IPS-20b (cell line): Measurements from ENCODE around the gene FBXL16.

Source experiments
- H3K27ac ChIP-seq: one replicate; pipeline ENCODE4 v1.5.1; 2013; ENCODE audit warnings: low read length
- H3K27me3 ChIP-seq: 2 replicates; pipeline ENCODE4 v1.6.1; 2013; ENCODE audit warnings: mild to moderate bottlenecking, low read length, inconsistent platforms; ENCODE audit not compliant: insufficient read depth
- H3K36me3 ChIP-seq: 2 replicates; pipeline ENCODE4 v1.6.1; 2013; ENCODE audit warnings: low read depth, mild to moderate bottlenecking, inconsistent platforms, low read length, moderate library complexity; ENCODE audit not compliant: insufficient read depth
- H3K4me1 ChIP-seq: 2 replicates; pipeline ENCODE4 v1.6.1; 2013; ENCODE audit warnings: mild to moderate bottlenecking, control low read depth, inconsistent platforms, low read length, moderate library complexity; ENCODE audit not compliant: insufficient read depth
- H3K4me3 ChIP-seq: 2 replicates; pipeline ENCODE4 v1.5.1; 2013; ENCODE audit warnings: mild to moderate bottlenecking, low read length, inconsistent platforms
- H3K9ac ChIP-seq: 2 replicates; pipeline ENCODE4 v1.6.1; 2013; ENCODE audit warnings: low read depth, mild to moderate bottlenecking, inconsistent platforms, low read length, moderate library complexity
- H3K9me3 ChIP-seq: 2 replicates; pipeline ENCODE4 v1.6.1; 2013; ENCODE audit warnings: mild to moderate bottlenecking, low read depth, low read length, inconsistent platforms; ENCODE audit not compliant: insufficient read depth

FBXL16 gene

DNA sequence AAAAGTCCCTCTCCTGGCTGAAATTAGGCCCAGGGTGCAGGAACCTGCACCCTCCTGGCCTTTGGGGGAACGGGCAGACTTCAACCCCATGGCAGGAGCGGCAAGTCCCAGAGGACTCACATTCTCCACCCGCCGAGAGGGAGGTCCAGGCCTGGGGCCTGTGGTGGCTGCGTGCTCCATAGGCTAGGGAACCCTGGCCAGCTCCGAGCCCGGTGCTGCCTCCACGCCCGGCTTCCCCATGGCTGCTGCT, 20.5 kb upstream of the FBXL16 start:
- Histone ChIP-seq H3K4me3 (peak overlapping the region; percentile 60; the same call in 1 of the 2 replicates), H3K4me1 (no peaks in the 10 kb centered on the region), H3K36me3 (no peaks in the 10 kb centered on the region), H3K9me3 (no peaks in the 10 kb centered on the region), H3K27me3 (peaks cover 25% of the 10 kb centered on the region), H3K27ac (no peak overlapping the region), H3K9ac (no peak overlapping the region)

DNA sequence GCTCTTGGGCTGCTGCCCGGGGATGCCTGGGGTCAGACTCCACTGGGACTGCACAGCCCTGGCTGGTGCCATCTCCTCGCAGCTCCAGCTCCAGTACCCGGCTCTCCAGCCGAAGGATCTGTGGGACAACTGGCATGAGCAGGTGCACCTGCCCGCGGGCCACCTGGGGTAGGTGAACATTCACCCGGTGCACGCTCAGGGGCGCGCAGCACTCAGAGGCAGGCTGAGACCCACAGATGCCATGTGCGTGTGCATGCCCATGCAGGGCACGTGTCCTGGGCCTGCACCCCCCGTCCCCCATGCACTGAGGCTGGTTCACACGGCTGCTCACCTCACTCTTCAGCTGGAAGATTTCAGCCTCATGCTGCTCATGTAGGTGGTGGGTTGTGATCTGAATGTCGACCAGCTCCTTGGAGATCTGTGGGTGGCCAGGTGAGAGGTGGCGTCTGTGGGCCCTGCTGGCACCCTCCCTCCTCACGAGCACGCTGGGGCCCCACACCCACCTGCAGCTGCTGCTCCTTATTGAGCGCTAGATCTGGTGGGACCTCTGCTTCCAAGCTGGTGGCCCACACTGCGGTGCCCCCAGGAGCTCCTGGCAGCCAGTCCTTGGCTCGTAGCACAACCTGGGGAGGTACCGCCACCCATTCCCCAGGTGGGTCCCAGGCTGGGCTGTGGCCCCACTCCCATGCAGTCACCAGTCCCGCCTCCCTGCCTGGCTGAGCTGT, 20.0 kb upstream of the FBXL16 start:
- no peak overlapping the region for H3K27ac ChIP-seq
- no peak overlapping the region for H3K9ac ChIP-seq
- no peak overlapping the region for H3K4me3 ChIP-seq

DNA sequence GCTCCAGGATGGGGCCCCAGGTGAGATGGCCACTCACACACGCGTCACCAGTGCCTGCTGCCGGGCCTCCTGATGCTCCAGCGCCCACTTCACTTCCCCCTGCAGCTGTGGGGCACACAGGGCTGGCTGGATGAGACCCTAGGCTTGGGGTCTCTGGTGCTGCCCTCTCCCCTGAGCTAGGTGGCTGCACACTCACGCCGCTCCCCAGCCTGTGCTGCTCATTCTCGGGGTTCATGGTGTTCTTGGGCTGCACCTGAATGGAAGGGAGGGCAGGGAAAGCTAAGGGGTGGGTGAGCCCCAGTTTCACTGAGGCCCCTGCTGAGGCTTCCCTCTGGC, 19.4 kb upstream of the FBXL16 start:
- no peak overlapping the region for H3K9ac ChIP-seq
- no peak overlapping the region for H3K27ac ChIP-seq

More for the DNA sequence above, 20.0 kb upstream of the FBXL16 start:
- H3K36me3 ChIP-seq = no peaks in the 10 kb centered on the region
- H3K4me1 ChIP-seq = no peaks in the 10 kb centered on the region
- peaks cover 25% of the 10 kb centered on the region for H3K27me3 ChIP-seq
- no peaks in the 10 kb centered on the region for H3K9me3 ChIP-seq

DNA sequence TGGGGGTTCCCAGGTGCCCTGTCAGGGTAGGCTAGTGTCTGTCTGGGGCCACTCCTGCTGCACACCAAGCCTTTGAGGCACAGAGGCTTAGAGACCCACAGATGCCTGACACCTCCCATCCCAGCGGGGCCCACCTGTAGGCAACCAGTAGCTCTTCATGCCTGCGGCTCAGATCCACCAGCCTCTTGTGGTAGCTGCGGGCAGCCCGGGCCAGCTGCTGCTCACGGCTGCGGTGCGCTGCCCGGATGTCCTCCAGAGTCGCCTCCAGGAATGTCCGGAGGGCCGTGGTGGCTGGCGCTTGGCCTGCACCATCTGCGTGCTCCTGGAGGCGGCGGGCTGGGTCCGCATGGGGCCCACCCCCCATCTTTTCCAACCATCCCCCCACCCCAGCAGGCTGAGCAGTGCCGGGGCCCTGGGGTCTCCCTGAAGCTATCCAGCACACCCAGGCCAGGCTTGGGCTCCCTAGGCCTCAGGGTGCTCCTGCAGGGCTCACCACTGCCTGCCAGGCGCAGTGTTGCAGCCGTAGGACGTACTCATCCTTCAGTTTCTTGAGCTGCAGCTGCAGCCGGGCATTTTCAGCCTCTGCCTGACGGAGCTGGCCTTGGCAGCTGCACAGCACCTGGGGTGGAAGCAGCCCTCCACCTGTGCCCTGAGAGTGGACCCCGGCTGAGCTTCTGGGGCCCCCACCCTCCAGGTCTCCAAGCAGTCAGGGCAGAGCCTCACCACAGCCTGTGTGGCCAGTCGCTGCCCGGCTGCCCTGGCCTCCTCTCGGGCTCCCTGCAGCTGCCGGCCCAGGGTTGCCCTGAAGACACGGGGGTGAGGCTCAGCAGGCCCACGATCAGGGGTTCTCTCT, 18.8 kb upstream of the FBXL16 start:
- Histone ChIP-seq H3K4me1 (no peaks in the 10 kb centered on the region), H3K9ac (no peak overlapping the region), H3K9me3 (no peaks in the 10 kb centered on the region), H3K4me3 (no peak overlapping the region), H3K27me3 (peaks cover 28% of the 10 kb centered on the region), H3K27ac (no peak overlapping the region), H3K36me3 (no peaks in the 10 kb centered on the region)

More for the DNA sequence above, 19.4 kb upstream of the FBXL16 start:
- Histone ChIP-seq H3K4me1 (no peaks in the 10 kb centered on the region), H3K9me3 (no peaks in the 10 kb centered on the region), H3K4me3 (no peak overlapping the region), H3K27me3 (peaks cover 25% of the 10 kb centered on the region), H3K36me3 (no peaks in the 10 kb centered on the region)

- H3K4me3 ChIP-seq = no peak overlapping the region
- no peak overlapping the region for H3K27ac ChIP-seq
Observed at GRCh38 chr16:723695-724094, 18.1 kb upstream of the FBXL16 start.

GRCh38 chr16:722835-723633, 17.4 kb upstream of the FBXL16 start:
- Histone ChIP-seq H3K4me3 (no peak overlapping the region), H3K36me3 (no peaks in the 10 kb centered on the region), H3K9me3 (no peaks in the 10 kb centered on the region), H3K4me1 (no peaks in the 10 kb centered on the region), H3K9ac (no peak overlapping the region), H3K27me3 (peaks cover 42% of the 10 kb centered on the region), H3K27ac (no peak overlapping the region)

More at GRCh38 chr16:723695-724094, 18.1 kb upstream of the FBXL16 start:
- Histone ChIP-seq H3K9me3 (no peaks in the 10 kb centered on the region), H3K9ac (no peak overlapping the region), H3K27me3 (peaks cover 35% of the 10 kb centered on the region), H3K4me1 (no peaks in the 10 kb centered on the region), H3K36me3 (no peaks in the 10 kb centered on the region)

DNA sequence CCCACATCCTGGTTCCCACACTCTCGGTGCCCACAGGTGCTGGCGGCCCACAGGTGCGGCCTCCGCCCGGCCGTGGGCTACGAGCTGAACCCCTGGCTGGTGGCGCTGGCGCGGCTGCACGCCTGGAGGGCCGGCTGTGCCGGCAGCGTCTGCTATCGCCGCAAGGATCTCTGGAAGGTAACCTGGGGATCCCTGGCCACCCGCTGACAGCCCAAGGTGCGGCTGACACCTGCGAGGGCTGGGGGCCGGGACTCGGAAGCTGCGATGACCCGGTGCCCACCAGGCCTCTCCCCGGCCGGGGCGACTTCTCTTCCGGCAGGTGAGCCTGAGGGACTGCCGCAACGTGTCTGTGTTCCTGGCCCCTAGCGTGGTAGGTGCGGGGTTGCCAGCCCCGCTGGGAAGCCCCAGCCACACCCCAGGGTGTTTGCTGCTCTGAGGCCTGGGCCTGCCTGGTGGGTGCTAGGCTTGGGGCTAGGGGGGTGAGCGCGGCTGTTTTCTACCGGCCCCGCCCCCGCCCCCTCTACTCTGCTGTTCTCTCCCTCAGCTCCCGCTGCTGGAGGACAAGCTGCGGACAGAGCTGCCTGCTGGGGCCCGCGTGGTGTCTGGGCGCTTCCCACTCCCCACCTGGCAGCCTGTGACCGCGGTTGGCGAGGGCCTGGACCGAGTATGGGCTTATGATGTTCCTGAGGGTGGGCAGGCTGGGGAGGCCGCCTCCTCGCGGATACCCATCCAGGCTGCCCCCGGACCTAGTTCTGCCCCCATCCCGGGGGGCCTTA, 16.4 kb upstream of the FBXL16 start:
- no peaks in the 10 kb centered on the region for H3K9me3 ChIP-seq
- no peaks in the 10 kb centered on the region for H3K4me1 ChIP-seq
- H3K9ac ChIP-seq = no peak overlapping the region
- H3K27ac ChIP-seq = no peak overlapping the region
- no peaks in the 10 kb centered on the region for H3K36me3 ChIP-seq
- no peak overlapping the region; the same call in 1 of the 2 replicates for H3K4me3 ChIP-seq
- peaks cover 44% of the 10 kb centered on the region for H3K27me3 ChIP-seq

- no peaks in the 10 kb centered on the region for H3K9me3 ChIP-seq
- no peaks in the 10 kb centered on the region for H3K36me3 ChIP-seq
- H3K27ac ChIP-seq = no peak within 1 kb of the TSS
- no peaks in the 10 kb centered on the region; the same call in 1 of the 2 replicates for H3K4me1 ChIP-seq
- peak within 1 kb of the TSS; percentile 83 for H3K9ac ChIP-seq
- peaks cover 47% of the 10 kb centered on the region for H3K27me3 ChIP-seq
- peak within 1 kb of the TSS; percentile 81 for H3K4me3 ChIP-seq
Observed at GRCh38 chr16:720990-721764, 15.6 kb upstream of the FBXL16 start, which contains the start of gene ANTKMT. TSS of gene ANTKMT (plus strand) at chr16:721146. CDS start at chr16:721275, 129 bp downstream.

- Histone ChIP-seq H3K27me3 (peaks cover 47% of the 10 kb centered on the region), H3K9ac (peak overlapping the region; percentile 83; the same call in 1 of the 2 replicates), H3K36me3 (no peaks in the 10 kb centered on the region), H3K4me3 (peak overlapping the region; percentile 81), H3K27ac (no peak overlapping the region), H3K9me3 (no peaks in the 10 kb centered on the region), H3K4me1 (peaks cover 3% of the 10 kb centered on the region; the same call in 1 of the 2 replicates)
Observed at GRCh38 chr16:720447-720989, 14.9 kb upstream of the FBXL16 start.

GRCh38 chr16:719815-720446, 14.3 kb upstream of the FBXL16 start:
- Histone ChIP-seq H3K9ac (peak overlapping the region; percentile 83; the same call in 1 of the 2 replicates), H3K27ac (no peak overlapping the region), H3K4me1 (peaks cover 3% of the 10 kb centered on the region; the same call in 1 of the 2 replicates), H3K36me3 (no peaks in the 10 kb centered on the region), H3K9me3 (no peaks in the 10 kb centered on the region), H3K4me3 (peak overlapping the region; percentile 81), H3K27me3 (peaks cover 45% of the 10 kb centered on the region)
